Tibial nerve (tissue), 3 donors: ENCODE measurements around the gene TBC1D5.

Source experiments
- POLR2A ChIP-seq, 2 donors: fragments of 450-650 bp; IDR thresholded peaks; one replicate each; pipeline ENCODE4 v1.6.1; 2017; ENCODE audit warnings: antibody characterized with exemption in 2 of 2, mild to moderate bottlenecking in 2 of 2, moderate library complexity in 2 of 2
- TF ChIP-seq, protein P1 (sequence below), 5 experiments: fragments of 200-600 bp in 3 of 5; fragments of 450-650 bp in 2 of 5; sonication (generic) in 3 of 5; IDR thresholded peaks; one replicate each; pipeline ENCODE4 v1.5.1; 2016 to 2019; ENCODE audit warnings: antibody characterized with exemption in 5 of 5, mild to moderate bottlenecking in 3 of 5, moderate library complexity in 2 of 5

GRCh38 chr3:17121336-17121735 is 621.1 kb downstream of the TBC1D5 start:
- TF ChIP-seq, protein P1, sequence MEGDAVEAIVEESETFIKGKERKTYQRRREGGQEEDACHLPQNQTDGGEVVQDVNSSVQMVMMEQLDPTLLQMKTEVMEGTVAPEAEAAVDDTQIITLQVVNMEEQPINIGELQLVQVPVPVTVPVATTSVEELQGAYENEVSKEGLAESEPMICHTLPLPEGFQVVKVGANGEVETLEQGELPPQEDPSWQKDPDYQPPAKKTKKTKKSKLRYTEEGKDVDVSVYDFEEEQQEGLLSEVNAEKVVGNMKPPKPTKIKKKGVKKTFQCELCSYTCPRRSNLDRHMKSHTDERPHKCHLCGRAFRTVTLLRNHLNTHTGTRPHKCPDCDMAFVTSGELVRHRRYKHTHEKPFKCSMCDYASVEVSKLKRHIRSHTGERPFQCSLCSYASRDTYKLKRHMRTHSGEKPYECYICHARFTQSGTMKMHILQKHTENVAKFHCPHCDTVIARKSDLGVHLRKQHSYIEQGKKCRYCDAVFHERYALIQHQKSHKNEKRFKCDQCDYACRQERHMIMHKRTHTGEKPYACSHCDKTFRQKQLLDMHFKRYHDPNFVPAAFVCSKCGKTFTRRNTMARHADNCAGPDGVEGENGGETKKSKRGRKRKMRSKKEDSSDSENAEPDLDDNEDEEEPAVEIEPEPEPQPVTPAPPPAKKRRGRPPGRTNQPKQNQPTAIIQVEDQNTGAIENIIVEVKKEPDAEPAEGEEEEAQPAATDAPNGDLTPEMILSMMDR (IDR thresholded peaks at IDR 0.05), result no peak
- no peak for TF ChIP-seq POLR2A (IDR thresholded peaks at IDR 0.05)
